ENCODE data around the gene ARHGAP22.

GRCh38 chr10:48626986-48627731, 22.3 kb upstream of the ARHGAP22 start:
- no peak for TF ChIP-seq CREB1 (CRISPR knock-in tag; IDR thresholded peaks at IDR 0.05; ENCODE audit: low read depth)
- TF ChIP-seq CTCF (conservative IDR thresholded peaks at IDR 0.05; ENCODE audit: low read depth in 2 of 2), result no peak
- no peak for TF ChIP-seq JUNB (IDR thresholded peaks at IDR 0.05; ENCODE audit: unreplicated experiment)
- TF ChIP-seq STAT1 (IDR thresholded peaks at IDR 0.05; ENCODE audit: unreplicated experiment), result no peak
- no peak for TF ChIP-seq EZH2 (IDR thresholded peaks at IDR 0.05; ENCODE audit: low read depth, unreplicated experiment)
- TF ChIP-seq, protein P1, sequence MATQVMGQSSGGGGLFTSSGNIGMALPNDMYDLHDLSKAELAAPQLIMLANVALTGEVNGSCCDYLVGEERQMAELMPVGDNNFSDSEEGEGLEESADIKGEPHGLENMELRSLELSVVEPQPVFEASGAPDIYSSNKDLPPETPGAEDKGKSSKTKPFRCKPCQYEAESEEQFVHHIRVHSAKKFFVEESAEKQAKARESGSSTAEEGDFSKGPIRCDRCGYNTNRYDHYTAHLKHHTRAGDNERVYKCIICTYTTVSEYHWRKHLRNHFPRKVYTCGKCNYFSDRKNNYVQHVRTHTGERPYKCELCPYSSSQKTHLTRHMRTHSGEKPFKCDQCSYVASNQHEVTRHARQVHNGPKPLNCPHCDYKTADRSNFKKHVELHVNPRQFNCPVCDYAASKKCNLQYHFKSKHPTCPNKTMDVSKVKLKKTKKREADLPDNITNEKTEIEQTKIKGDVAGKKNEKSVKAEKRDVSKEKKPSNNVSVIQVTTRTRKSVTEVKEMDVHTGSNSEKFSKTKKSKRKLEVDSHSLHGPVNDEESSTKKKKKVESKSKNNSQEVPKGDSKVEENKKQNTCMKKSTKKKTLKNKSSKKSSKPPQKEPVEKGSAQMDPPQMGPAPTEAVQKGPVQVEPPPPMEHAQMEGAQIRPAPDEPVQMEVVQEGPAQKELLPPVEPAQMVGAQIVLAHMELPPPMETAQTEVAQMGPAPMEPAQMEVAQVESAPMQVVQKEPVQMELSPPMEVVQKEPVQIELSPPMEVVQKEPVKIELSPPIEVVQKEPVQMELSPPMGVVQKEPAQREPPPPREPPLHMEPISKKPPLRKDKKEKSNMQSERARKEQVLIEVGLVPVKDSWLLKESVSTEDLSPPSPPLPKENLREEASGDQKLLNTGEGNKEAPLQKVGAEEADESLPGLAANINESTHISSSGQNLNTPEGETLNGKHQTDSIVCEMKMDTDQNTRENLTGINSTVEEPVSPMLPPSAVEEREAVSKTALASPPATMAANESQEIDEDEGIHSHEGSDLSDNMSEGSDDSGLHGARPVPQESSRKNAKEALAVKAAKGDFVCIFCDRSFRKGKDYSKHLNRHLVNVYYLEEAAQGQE (IDR thresholded peaks at IDR 0.05; ENCODE audit: unreplicated experiment), result no peak
- no peak for TF ChIP-seq POLR2AphosphoS5 (IDR thresholded peaks at IDR 0.05; ENCODE audit: low read depth)
- no peak for TF ChIP-seq ZNF331 (CRISPR knock-in tag; IDR thresholded peaks at IDR 0.05; ENCODE audit: low read depth)
- TF ChIP-seq EZH2phosphoT487 (IDR thresholded peaks at IDR 0.05; ENCODE audit: unreplicated experiment), result no peak
- TF ChIP-seq ETS1 (IDR thresholded peaks at IDR 0.05), result no peak
- no peak for TF ChIP-seq NANOG (IDR thresholded peaks at IDR 0.05; ENCODE audit: borderline replicate concordance)
- no peak for TF ChIP-seq ZNF114 (CRISPR knock-in tag; IDR thresholded peaks at IDR 0.05)
- TF ChIP-seq, protein P2, sequence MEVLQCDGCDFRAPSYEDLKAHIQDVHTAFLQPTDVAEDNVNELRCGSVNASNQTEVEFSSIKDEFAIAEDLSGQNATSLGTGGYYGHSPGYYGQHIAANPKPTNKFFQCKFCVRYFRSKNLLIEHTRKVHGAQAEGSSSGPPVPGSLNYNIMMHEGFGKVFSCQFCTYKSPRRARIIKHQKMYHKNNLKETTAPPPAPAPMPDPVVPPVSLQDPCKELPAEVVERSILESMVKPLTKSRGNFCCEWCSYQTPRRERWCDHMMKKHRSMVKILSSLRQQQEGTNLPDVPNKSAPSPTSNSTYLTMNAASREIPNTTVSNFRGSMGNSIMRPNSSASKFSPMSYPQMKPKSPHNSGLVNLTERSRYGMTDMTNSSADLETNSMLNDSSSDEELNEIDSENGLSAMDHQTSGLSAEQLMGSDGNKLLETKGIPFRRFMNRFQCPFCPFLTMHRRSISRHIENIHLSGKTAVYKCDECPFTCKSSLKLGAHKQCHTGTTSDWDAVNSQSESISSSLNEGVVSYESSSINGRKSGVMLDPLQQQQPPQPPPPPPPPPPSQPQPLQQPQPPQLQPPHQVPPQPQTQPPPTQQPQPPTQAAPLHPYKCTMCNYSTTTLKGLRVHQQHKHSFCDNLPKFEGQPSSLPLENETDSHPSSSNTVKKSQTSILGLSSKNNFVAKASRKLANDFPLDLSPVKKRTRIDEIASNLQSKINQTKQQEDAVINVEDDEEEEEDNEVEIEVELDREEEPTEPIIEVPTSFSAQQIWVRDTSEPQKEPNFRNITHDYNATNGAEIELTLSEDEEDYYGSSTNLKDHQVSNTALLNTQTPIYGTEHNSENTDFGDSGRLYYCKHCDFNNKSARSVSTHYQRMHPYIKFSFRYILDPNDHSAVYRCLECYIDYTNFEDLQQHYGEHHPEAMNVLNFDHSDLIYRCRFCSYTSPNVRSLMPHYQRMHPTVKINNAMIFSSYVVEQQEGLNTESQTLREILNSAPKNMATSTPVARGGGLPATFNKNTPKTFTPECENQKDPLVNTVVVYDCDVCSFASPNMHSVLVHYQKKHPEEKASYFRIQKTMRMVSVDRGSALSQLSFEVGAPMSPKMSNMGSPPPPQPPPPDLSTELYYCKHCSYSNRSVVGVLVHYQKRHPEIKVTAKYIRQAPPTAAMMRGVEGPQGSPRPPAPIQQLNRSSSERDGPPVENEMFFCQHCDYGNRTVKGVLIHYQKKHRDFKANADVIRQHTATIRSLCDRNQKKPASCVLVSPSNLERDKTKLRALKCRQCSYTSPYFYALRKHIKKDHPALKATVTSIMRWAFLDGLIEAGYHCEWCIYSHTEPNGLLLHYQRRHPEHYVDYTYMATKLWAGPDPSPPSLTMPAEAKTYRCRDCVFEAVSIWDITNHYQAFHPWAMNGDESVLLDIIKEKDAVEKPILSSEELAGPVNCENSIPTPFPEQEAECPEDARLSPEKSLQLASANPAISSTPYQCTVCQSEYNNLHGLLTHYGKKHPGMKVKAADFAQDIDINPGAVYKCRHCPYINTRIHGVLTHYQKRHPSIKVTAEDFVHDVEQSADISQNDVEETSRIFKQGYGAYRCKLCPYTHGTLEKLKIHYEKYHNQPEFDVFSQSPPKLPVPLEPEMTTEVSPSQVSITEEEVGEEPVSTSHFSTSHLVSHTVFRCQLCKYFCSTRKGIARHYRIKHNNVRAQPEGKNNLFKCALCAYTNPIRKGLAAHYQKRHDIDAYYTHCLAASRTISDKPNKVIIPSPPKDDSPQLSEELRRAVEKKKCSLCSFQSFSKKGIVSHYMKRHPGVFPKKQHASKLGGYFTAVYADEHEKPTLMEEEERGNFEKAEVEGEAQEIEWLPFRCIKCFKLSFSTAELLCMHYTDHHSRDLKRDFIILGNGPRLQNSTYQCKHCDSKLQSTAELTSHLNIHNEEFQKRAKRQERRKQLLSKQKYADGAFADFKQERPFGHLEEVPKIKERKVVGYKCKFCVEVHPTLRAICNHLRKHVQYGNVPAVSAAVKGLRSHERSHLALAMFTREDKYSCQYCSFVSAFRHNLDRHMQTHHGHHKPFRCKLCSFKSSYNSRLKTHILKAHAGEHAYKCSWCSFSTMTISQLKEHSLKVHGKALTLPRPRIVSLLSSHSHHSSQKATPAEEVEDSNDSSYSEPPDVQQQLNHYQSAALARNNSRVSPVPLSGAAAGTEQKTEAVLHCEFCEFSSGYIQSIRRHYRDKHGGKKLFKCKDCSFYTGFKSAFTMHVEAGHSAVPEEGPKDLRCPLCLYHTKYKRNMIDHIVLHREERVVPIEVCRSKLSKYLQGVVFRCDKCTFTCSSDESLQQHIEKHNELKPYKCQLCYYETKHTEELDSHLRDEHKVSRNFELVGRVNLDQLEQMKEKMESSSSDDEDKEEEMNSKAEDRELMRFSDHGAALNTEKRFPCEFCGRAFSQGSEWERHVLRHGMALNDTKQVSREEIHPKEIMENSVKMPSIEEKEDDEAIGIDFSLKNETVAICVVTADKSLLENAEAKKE (CRISPR knock-in tag; IDR thresholded peaks at IDR 0.05), result no peak

All from GM23338 (cell line).